Mucosa of descending colon (tissue), 3 donors: ENCODE results near the gene SEMA4B. TPM values are rescaled to one million over a fixed set of nuclear protein-coding genes. Genes with fewer than 3 reads are reported as not detected.
"Not testable (repeated sequence)": the region's sequence is repeated elsewhere in the genome, so short reads cannot be mapped to it uniquely, and the experiment has no call there.

Source experiments
- ATAC-seq: fragments of 200-7000 bp; cut with Tn5 transposase; one replicate; pipeline ENCODE4 v1.9.1; 2020; ENCODE audit warnings: mild to moderate bottlenecking, moderate library complexity
- DNase-seq, 3 donors: peaks; one replicate each; pipeline ENCODE4 v3.0.0-alpha.2; 2020
- H3K36me3 ChIP-seq: fragments of 200-600 bp; one replicate; pipeline ENCODE4 v1.8.0; 2021; ENCODE audit warnings: low read depth, mild to moderate bottlenecking
- H3K4me1 ChIP-seq: fragments of 200-600 bp; one replicate; pipeline ENCODE4 v1.8.0; 2021; ENCODE audit warnings: low read depth, mild to moderate bottlenecking
- H3K4me3 ChIP-seq: fragments of 200-600 bp; one replicate; pipeline ENCODE4 v1.8.0; 2021; ENCODE audit warnings: mild to moderate bottlenecking
- H3K9me3 ChIP-seq: fragments of 200-600 bp; one replicate; pipeline ENCODE4 v1.8.0; 2021; ENCODE audit warnings: mild to moderate bottlenecking
- CTCF ChIP-seq: fragments of 200-600 bp; IDR thresholded peaks from one replicate; pipeline ENCODE4 v1.8.0; 2022; ENCODE audit warnings: antibody characterized with exemption, mild to moderate bottlenecking
- intact Hi-C, 2 donors: fragments of 100-400 bp; cut with DNase I in 1 of 2; cut with micrococcal nuclease in 1 of 2; formaldehyde crosslinking; loops; one replicate each; pipeline versions ENCODE4 v1.11.0 to v1.11.1; 2022; cut with DNase I, micrococcal nuclease
- total RNA-seq, 3 donors: library from RNA; stranded (reverse); fragmentation: NEBNext Ultra II Directional in 2 of 3; extraction: Animal tissue kit (Norgen Biotek cat#: 25700) in 2 of 3; gene quantifications; one replicate each; pipeline versions ENCODE4 v1.2.1 to v1.2.4, GENCODE V29; 2021 to 2023
- donor health status: DM: no; HTN: no; CAD: no; lungs with moderate emphysema.
- donor health status: DM: no; HTN: no; CAD: no.
- donor health status: DM: no; HTN: yes; CAD: no.

Gene SEMA4B
- total RNA-seq, 3 donors from 2014 or later = 118 to 146 (median 131) TPM

- intact Hi-C loops = no loop called here
- ATAC-seq (peak; percentile 83), DNase-seq (peak; percentile 85 to 89 (median 89))
- no peak for TF ChIP-seq CTCF
- Histone ChIP-seq H3K4me3 (peak overlapping the region; percentile 81), H3K4me1 (peaks cover 44% of the 10 kb centered on the region), H3K36me3 (no peaks in the 10 kb centered on the region), H3K9me3 (no peaks in the 10 kb centered on the region)
These were observed 16.1 kb upstream of the SEMA4B start for GRCh38 chr15:90184786-90185704.

- Histone ChIP-seq H3K4me1 (peaks cover 64% of the 10 kb centered on the region), H3K4me3 (no peak overlapping the region), H3K36me3 (no peaks in the 10 kb centered on the region), H3K9me3 (no peaks in the 10 kb centered on the region)
- ATAC-seq (no peak), DNase-seq (no peak)
- intact Hi-C loops = no loop called here
- TF ChIP-seq CTCF = no peak
These were observed 13.8 kb upstream of the SEMA4B start for GRCh38 chr15:90187257-90187868.

- H3K36me3 ChIP-seq, DNase-seq, ATAC-seq, intact Hi-C loops, H3K4me3 ChIP-seq, H3K9me3 ChIP-seq: not testable (repeated sequence)
- peaks cover 70% of the 10 kb centered on the region for H3K4me1 ChIP-seq
These were observed 13.1 kb upstream of the SEMA4B start for GRCh38 chr15:90188065-90188464.

GRCh38 chr15:90188914-90189748 is 12.0 kb upstream of the SEMA4B start:
- no peak for ATAC-seq
- peaks cover 63% of the 10 kb centered on the region for H3K4me1 ChIP-seq
- H3K4me3 ChIP-seq = no peak overlapping the region
- intact Hi-C loops = no loop called here
- H3K9me3 ChIP-seq = no peaks in the 10 kb centered on the region
- no peaks in the 10 kb centered on the region for H3K36me3 ChIP-seq
- TF ChIP-seq CTCF = no peak
- DNase-seq = no peak

- H3K36me3 ChIP-seq = no peaks in the 10 kb centered on the region
- H3K4me3 ChIP-seq = no peak overlapping the region
- TF ChIP-seq CTCF = no peak
- intact Hi-C loops = no loop called here
- peaks cover 63% of the 10 kb centered on the region for H3K4me1 ChIP-seq
- ATAC-seq = no peak
- H3K9me3 ChIP-seq = no peaks in the 10 kb centered on the region
- DNase-seq = no peak
These were observed 11.2 kb upstream of the SEMA4B start for GRCh38 chr15:90189781-90190467.
